ENCODE measurements around the gene PCDHGC4.

PCDHGC4 gene

GRCh38 chr5:141532726-141533125, 47.9 kb downstream of the PCDHGC4 start:
- no peak for DNase-seq

- DNase-seq = no peak
Observed at GRCh38 chr5:141533897-141534296, 49.1 kb downstream of the PCDHGC4 start.

GRCh38 chr5:141534492-141535213, 49.8 kb downstream of the PCDHGC4 start:
- DNase-seq = no peak
